HepG2 (cell line): ENCODE measurements around the gene CDC26. TPM values are rescaled to one million over a fixed set of nuclear protein-coding genes. Genes with fewer than 3 reads are reported as not detected.

ENCODE experiments used
- ERF ChIP-seq: IDR thresholded peaks from 2 replicates; pipeline ENCODE4 v1.6.1; 2018; ENCODE audit warnings: missing biosample characterization, missing genetic modification reagents
- HNF4A ChIP-seq: sonication (generic); formaldehyde crosslinking; IDR thresholded peaks from 2 replicates; pipeline ENCODE4 v1.4.0; 2020; ENCODE audit warnings: missing genetic modification reagents
- MED1 ChIP-seq: sonication (generic); formaldehyde crosslinking; IDR thresholded peaks from 2 replicates; pipeline ENCODE4 v1.4.0; 2020; ENCODE audit warnings: missing genetic modification reagents
- MTA1 ChIP-seq: sonication (generic); formaldehyde crosslinking; IDR thresholded peaks from 2 replicates; pipeline ENCODE4 v1.4.0; 2020; ENCODE audit warnings: missing genetic modification reagents, mild to moderate bottlenecking, borderline replicate concordance
- NFATC3 ChIP-seq: sonication (generic); formaldehyde crosslinking; IDR thresholded peaks from 2 replicates; pipeline ENCODE4 v1.5.1; 2020; ENCODE audit warnings: mild to moderate bottlenecking, missing genetic modification reagents
- PHB2 ChIP-seq: fragments of 450-650 bp; IDR thresholded peaks from 2 replicates; pipeline ENCODE4 v1.6.1; 2018; ENCODE audit not compliant: partially characterized antibody
- RFX3 ChIP-seq: IDR thresholded peaks from 2 replicates; pipeline ENCODE4 v1.6.1; 2016; ENCODE audit warnings: missing biosample characterization, missing genetic modification reagents
- SNRNP70 ChIP-seq: fragments of 200-400 bp; formaldehyde crosslinking; IDR thresholded peaks from 2 replicates; pipeline ENCODE4 v1.6.1; 2017; ENCODE audit warnings: mild to moderate bottlenecking, low read depth, low read length, moderate library complexity
- SP5 ChIP-seq: IDR thresholded peaks from 2 replicates; pipeline ENCODE4 v1.6.1; 2016; ENCODE audit warnings: low read depth, borderline replicate concordance
- ZFX ChIP-seq: sonication (generic); formaldehyde crosslinking; IDR thresholded peaks from 2 replicates; pipeline ENCODE4 v1.4.0; 2020; ENCODE audit warnings: mild to moderate bottlenecking, low read depth, missing genetic modification reagents, moderate library complexity
- ZNF558 ChIP-seq: sonication (generic); formaldehyde crosslinking; IDR thresholded peaks from 2 replicates; pipeline ENCODE4 v1.9.0; 2022; ENCODE audit warnings: mild to moderate bottlenecking, missing genetic modification reagents, borderline replicate concordance
- ZNF816 ChIP-seq: sonication (generic); formaldehyde crosslinking; IDR thresholded peaks from 2 replicates; pipeline ENCODE4 v1.8.0; 2022; ENCODE audit warnings: missing genetic modification reagents, mild to moderate bottlenecking, borderline replicate concordance
- polyA plus RNA-seq, 8 experiments: library from polyadenylated mRNA; depleted of rRNA in 3 of 8; stranded (reverse) in 7 of 8; unstranded in 1 of 8; fragments of >200 nt; fragmentation: Illumina TruSeq in 4 of 8; extraction: Trizol in 4 of 8; gene quantifications; 2 replicates each; pipeline versions ENCODE4 v1.2.1 to v1.2.3, GENCODE V29; 2011 to 2016; ENCODE audit warnings: low read depth in 4 of 8, missing spikeins in 1 of 8, mixed read lengths in 1 of 8; ENCODE audit not compliant: insufficient read depth in 1 of 8
- total RNA-seq, 5 experiments: library from RNA; depleted of rRNA; stranded (reverse); fragments of >200 nt; fragmentation: Illumina TruSeq; extraction: Trizol; gene quantifications; 2 replicates each; pipeline ENCODE4 v1.2.3, GENCODE V29; 2016; ENCODE audit warnings: low read depth in 1 of 5
- TF ChIP-seq, protein P1 (sequence below): sonication (generic); IDR thresholded peaks from 2 replicates; pipeline ENCODE4 v1.6.1; 2016; ENCODE audit warnings: low read depth, borderline replicate concordance
- TF ChIP-seq, protein P2 (sequence below): sonication (generic); formaldehyde crosslinking; IDR thresholded peaks from 2 replicates; pipeline ENCODE4 v1.5.1; 2020; ENCODE audit warnings: missing genetic modification reagents, mild to moderate bottlenecking, borderline replicate concordance
- TF ChIP-seq, protein P3 (sequence below): sonication (generic); formaldehyde crosslinking; IDR thresholded peaks from 2 replicates; pipeline ENCODE4 v1.8.1; 2022; ENCODE audit warnings: low read depth, mild to moderate bottlenecking, missing genetic modification reagents
- TF ChIP-seq, protein P4 (sequence below): sonication (generic); formaldehyde crosslinking; IDR thresholded peaks from 2 replicates; pipeline ENCODE4 v1.4.0; 2020; ENCODE audit warnings: missing genetic modification reagents, borderline replicate concordance
- TF ChIP-seq, protein P5 (sequence below): sonication (generic); formaldehyde crosslinking; IDR thresholded peaks from 2 replicates; pipeline ENCODE4 v1.8.1; 2023; ENCODE audit warnings: mild to moderate bottlenecking, inconsistent platforms, moderate library complexity, missing genetic modification reagents, borderline replicate concordance
- TF ChIP-seq, protein P6 (sequence below): sonication (generic); formaldehyde crosslinking; IDR thresholded peaks from 2 replicates; pipeline ENCODE4 v1.9.0; 2022; ENCODE audit warnings: missing genetic modification reagents, mild to moderate bottlenecking, borderline replicate concordance
- TF ChIP-seq, protein P7 (sequence below): sonication (generic); formaldehyde crosslinking; IDR thresholded peaks from 2 replicates; pipeline ENCODE4 v1.5.0; 2020; ENCODE audit warnings: missing genetic modification reagents, mild to moderate bottlenecking, borderline replicate concordance

The CDC26 gene
- total and polyA plus RNA-seq, 2 of the 13 experiments (the other 11 are each of a cell fraction or from before 2014, with no cell fraction given) = 26.6 to 57.9 TPM

DNA sequence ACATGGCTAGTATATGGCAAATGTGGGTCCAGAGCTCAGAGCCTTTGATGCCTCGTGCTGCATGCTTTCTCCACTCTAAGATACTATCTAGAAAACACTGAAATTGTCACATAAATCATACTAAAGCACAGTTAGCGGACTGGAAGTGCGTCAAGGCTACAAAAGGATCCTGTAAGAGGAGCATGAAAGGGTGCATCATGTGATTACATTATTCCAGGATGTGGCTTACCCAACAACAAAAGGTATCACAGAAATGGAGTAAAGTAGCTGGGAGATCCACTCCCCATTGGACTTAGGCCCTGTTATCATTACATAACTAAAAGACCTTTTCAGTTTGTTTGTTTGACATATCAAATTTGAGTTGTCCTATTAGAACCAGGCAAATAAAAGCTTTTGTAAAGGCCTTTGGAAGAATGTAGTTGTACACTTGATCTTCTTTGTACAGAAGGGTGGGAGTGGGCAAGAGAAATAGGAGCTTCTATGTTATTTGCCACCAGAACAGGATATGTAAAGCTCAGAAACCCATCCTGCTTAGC lies 47.2 kb downstream of the CDC26 start (continued):
- TF ChIP-seq, protein P1, sequence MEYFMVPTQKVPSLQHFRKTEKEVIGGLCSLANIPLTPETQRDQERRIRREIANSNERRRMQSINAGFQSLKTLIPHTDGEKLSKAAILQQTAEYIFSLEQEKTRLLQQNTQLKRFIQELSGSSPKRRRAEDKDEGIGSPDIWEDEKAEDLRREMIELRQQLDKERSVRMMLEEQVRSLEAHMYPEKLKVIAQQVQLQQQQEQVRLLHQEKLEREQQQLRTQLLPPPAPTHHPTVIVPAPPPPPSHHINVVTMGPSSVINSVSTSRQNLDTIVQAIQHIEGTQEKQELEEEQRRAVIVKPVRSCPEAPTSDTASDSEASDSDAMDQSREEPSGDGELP = no peak; the same call in 1 of the 2 replicates
- TF ChIP-seq, protein P2, sequence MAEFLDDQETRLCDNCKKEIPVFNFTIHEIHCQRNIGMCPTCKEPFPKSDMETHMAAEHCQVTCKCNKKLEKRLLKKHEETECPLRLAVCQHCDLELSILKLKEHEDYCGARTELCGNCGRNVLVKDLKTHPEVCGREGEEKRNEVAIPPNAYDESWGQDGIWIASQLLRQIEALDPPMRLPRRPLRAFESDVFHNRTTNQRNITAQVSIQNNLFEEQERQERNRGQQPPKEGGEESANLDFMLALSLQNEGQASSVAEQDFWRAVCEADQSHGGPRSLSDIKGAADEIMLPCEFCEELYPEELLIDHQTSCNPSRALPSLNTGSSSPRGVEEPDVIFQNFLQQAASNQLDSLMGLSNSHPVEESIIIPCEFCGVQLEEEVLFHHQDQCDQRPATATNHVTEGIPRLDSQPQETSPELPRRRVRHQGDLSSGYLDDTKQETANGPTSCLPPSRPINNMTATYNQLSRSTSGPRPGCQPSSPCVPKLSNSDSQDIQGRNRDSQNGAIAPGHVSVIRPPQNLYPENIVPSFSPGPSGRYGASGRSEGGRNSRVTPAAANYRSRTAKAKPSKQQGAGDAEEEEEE (CRISPR knock-in tag) = no peak
- TF ChIP-seq MTA1 (CRISPR knock-in tag) (no peak), ZNF558 (no peak), NFATC3 (CRISPR knock-in tag) (no peak), RFX3 (CRISPR knock-in tag) (no peak), ERF (peak; percentile 45; the same call in 1 of the 2 replicates), ZNF816 (CRISPR knock-in tag) (no peak), SNRNP70 (no peak), HNF4A (peak; percentile 85), SP5 (CRISPR knock-in tag) (peak; percentile 54; the same call in 1 of the 2 replicates), MED1 (CRISPR knock-in tag) (peak; percentile 81), ZFX (CRISPR knock-in tag) (peak; percentile 45; the same call in 1 of the 2 replicates), PHB2 (no peak)
- TF ChIP-seq, protein P3, sequence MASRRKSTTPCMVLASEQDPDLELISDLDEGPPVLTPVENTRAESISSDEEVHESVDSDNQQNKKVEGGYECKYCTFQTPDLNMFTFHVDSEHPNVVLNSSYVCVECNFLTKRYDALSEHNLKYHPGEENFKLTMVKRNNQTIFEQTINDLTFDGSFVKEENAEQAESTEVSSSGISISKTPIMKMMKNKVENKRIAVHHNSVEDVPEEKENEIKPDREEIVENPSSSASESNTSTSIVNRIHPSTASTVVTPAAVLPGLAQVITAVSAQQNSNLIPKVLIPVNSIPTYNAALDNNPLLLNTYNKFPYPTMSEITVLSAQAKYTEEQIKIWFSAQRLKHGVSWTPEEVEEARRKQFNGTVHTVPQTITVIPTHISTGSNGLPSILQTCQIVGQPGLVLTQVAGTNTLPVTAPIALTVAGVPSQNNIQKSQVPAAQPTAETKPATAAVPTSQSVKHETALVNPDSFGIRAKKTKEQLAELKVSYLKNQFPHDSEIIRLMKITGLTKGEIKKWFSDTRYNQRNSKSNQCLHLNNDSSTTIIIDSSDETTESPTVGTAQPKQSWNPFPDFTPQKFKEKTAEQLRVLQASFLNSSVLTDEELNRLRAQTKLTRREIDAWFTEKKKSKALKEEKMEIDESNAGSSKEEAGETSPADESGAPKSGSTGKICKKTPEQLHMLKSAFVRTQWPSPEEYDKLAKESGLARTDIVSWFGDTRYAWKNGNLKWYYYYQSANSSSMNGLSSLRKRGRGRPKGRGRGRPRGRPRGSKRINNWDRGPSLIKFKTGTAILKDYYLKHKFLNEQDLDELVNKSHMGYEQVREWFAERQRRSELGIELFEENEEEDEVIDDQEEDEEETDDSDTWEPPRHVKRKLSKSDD (CRISPR knock-in tag) = no peak
- TF ChIP-seq, protein P4, sequence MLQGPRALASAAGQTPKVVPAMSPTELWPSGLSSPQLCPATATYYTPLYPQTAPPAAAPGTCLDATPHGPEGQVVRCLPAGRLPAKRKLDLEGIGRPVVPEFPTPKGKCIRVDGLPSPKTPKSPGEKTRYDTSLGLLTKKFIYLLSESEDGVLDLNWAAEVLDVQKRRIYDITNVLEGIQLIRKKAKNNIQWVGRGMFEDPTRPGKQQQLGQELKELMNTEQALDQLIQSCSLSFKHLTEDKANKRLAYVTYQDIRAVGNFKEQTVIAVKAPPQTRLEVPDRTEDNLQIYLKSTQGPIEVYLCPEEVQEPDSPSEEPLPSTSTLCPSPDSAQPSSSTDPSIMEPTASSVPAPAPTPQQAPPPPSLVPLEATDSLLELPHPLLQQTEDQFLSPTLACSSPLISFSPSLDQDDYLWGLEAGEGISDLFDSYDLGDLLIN (CRISPR knock-in tag) = no peak
- TF ChIP-seq, protein P5, sequence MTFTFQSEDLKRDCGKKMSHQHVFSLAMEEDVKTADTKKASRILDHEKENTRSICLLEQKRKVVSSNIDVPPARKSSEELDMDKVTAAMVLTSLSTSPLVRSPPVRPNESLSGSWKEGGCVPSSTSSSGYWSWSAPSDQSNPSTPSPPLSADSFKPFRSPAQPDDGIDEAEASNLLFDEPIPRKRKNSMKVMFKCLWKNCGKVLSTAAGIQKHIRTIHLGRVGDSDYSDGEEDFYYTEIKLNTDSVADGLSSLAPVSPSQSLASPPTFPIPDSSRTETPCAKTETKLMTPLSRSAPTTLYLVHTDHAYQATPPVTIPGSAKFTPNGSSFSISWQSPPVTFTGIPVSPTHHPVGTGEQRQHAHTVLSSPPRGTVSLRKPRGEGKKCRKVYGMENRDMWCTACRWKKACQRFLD = no peak
- TF ChIP-seq, protein P6, sequence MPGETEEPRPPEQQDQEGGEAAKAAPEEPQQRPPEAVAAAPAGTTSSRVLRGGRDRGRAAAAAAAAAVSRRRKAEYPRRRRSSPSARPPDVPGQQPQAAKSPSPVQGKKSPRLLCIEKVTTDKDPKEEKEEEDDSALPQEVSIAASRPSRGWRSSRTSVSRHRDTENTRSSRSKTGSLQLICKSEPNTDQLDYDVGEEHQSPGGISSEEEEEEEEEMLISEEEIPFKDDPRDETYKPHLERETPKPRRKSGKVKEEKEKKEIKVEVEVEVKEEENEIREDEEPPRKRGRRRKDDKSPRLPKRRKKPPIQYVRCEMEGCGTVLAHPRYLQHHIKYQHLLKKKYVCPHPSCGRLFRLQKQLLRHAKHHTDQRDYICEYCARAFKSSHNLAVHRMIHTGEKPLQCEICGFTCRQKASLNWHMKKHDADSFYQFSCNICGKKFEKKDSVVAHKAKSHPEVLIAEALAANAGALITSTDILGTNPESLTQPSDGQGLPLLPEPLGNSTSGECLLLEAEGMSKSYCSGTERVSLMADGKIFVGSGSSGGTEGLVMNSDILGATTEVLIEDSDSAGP (CRISPR knock-in tag) = no peak
- TF ChIP-seq, protein P7, sequence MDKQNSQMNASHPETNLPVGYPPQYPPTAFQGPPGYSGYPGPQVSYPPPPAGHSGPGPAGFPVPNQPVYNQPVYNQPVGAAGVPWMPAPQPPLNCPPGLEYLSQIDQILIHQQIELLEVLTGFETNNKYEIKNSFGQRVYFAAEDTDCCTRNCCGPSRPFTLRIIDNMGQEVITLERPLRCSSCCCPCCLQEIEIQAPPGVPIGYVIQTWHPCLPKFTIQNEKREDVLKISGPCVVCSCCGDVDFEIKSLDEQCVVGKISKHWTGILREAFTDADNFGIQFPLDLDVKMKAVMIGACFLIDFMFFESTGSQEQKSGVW = no peak
